ENCODE measurements around the gene RSAD2. TPM values are rescaled to one million over a fixed set of nuclear protein-coding genes. Genes with fewer than 3 reads are reported as not detected.

RSAD2 gene
- total and polyA plus RNA-seq, 2 experiments from 2014 or later = 1.1 to 1.3 TPM

DNA sequence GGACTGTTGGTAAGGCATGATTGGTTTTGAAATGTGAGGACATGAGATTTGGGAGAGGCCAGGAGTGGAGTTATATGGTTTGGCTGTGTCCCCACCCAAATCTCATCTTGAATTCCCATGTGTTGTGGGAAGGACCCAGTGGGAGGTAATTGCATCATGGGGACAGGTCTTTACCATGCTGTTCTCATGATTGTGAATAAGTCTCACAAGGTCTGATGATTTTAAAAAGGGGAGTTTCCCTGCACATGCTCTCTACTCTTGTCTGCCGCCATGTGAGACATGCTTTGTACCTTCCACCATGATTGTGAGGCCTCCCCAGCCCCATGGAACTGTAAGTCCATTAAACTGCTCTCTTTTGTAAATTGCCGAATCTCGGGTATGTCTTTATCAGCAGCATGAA, 17.3 kb upstream of the RSAD2 start:
- TF ChIP-seq CTCF (IDR thresholded peaks at IDR 0.05; ENCODE audit: poor library complexity) (no peak), EZH2 (IDR thresholded peaks at IDR 0.05; ENCODE audit: borderline replicate concordance) (no peak), EZH2phosphoT487 (IDR thresholded peaks at IDR 0.05; ENCODE audit: low read depth, severe bottlenecking, unreplicated experiment) (no peak)
- DNase-seq (ENCODE audit: low spot score) = no peak
- Histone ChIP-seq H3K4me1 (ENCODE audit: insufficient read depth) (no peaks in the 10 kb centered on the region), H3K9me2 (replicated peaks; ENCODE audit: insufficient read depth) (no peaks in the 10 kb centered on the region), H4K20me1 (ENCODE audit: insufficient read depth, poor library complexity, severe bottlenecking) (no peaks in the 10 kb centered on the region), H3K79me2 (no peaks in the 10 kb centered on the region), H3K36me3 (replicated peaks; ENCODE audit: insufficient read depth, low read depth) (no peaks in the 10 kb centered on the region), H3K9me3 (ENCODE audit: low read depth) (no peaks in the 10 kb centered on the region), H3K27ac (no peak overlapping the region), H3K4me2 (no peak overlapping the region), H2AFZ (no peak overlapping the region), H3K27me3 (no peaks in the 10 kb centered on the region), H3K4me3 (no peak overlapping the region)
- 92% methylated on average over 3 of the region's 3 CpGs for WGBS (ENCODE audit: low lambda C conversion rate, missing lambda C conversion rate)

- H3K27me3 ChIP-seq = no peaks in the 10 kb centered on the region
- no peaks in the 10 kb centered on the region for H3K9me3 ChIP-seq (ENCODE audit: low read depth)
- no peaks in the 10 kb centered on the region for H3K79me2 ChIP-seq
- H3K9me2 ChIP-seq (replicated peaks; ENCODE audit: insufficient read depth) = no peaks in the 10 kb centered on the region
- H2AFZ ChIP-seq = no peak overlapping the region
- WGBS (ENCODE audit: low lambda C conversion rate, missing lambda C conversion rate) = 84% methylated on average over 6 of the region's 6 CpGs
- H3K27ac ChIP-seq = no peak overlapping the region
- peaks cover 6% of the 10 kb centered on the region for H3K4me1 ChIP-seq (ENCODE audit: insufficient read depth)
- DNase-seq (ENCODE audit: low spot score) = no peak
- no peaks in the 10 kb centered on the region for H4K20me1 ChIP-seq (ENCODE audit: insufficient read depth, poor library complexity, severe bottlenecking)
- H3K4me2 ChIP-seq = no peak overlapping the region
- no peak for TF ChIP-seq CTCF (IDR thresholded peaks at IDR 0.05; ENCODE audit: poor library complexity)
- TF ChIP-seq EZH2phosphoT487 (IDR thresholded peaks at IDR 0.05; ENCODE audit: low read depth, severe bottlenecking, unreplicated experiment) = no peak
- no peak for TF ChIP-seq EZH2 (IDR thresholded peaks at IDR 0.05; ENCODE audit: borderline replicate concordance)
- H3K4me3 ChIP-seq = no peak overlapping the region
- H3K36me3 ChIP-seq (replicated peaks; ENCODE audit: insufficient read depth, low read depth) = no peaks in the 10 kb centered on the region
Measured at GRCh38 chr2:6863792-6864191, 13.8 kb upstream of the RSAD2 start.

DNA sequence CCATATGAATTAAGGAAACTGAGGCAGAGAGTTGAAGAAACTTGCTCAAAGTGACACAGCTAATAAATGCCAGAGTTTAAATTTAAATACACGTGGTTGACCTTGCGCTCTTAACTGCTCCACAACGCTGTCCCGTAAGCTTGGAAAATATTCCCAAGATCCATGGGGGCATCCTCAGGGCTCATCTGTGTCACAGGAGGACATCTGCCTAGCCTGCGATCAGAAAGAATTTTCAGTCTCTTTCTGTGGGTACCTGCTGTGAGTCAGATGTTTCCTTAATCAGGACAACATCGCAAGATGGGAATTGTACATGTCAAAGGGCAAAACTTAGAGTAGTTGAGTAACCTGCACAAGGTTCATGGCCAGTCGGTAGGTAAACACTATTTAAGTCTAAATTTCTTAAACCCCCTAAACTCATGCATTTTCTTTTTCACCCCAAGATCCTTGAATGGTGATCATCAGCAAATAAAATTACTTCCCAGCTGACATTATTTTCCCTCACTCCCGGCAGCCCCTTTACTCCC, 13.3 kb upstream of the RSAD2 start:
- TF ChIP-seq EZH2phosphoT487 (IDR thresholded peaks at IDR 0.05; ENCODE audit: low read depth, severe bottlenecking, unreplicated experiment) (no peak), CTCF (IDR thresholded peaks at IDR 0.05; ENCODE audit: poor library complexity) (no peak), EZH2 (IDR thresholded peaks at IDR 0.05; ENCODE audit: borderline replicate concordance) (no peak)
- H3K36me3 ChIP-seq (replicated peaks; ENCODE audit: insufficient read depth, low read depth) = no peaks in the 10 kb centered on the region
- H3K79me2 ChIP-seq = no peaks in the 10 kb centered on the region
- WGBS (ENCODE audit: low lambda C conversion rate, missing lambda C conversion rate) = 68% methylated on average over 8 of the region's 8 CpGs
- no peak overlapping the region for H3K27ac ChIP-seq
- no peaks in the 10 kb centered on the region for H3K9me3 ChIP-seq (ENCODE audit: low read depth)
- H2AFZ ChIP-seq = no peak overlapping the region
- H3K9me2 ChIP-seq (replicated peaks; ENCODE audit: insufficient read depth) = no peaks in the 10 kb centered on the region
- H3K4me3 ChIP-seq = no peak overlapping the region
- no peak for DNase-seq (ENCODE audit: low spot score)
- peak overlapping the region; percentile 93 for H3K4me2 ChIP-seq
- peaks cover 6% of the 10 kb centered on the region for H3K4me1 ChIP-seq (ENCODE audit: insufficient read depth)
- no peaks in the 10 kb centered on the region for H4K20me1 ChIP-seq (ENCODE audit: insufficient read depth, poor library complexity, severe bottlenecking)
- no peaks in the 10 kb centered on the region for H3K27me3 ChIP-seq

Data from hepatocyte (in vitro differentiated cells).